ENCODE results near the gene MTM1.

- no peak for TF ChIP-seq CTCF (IDR thresholded peaks at IDR 0.05)
- no peak for TF ChIP-seq POLR2A (IDR thresholded peaks at IDR 0.05)
Measured at GRCh38 chrX:150663073-150663472, 94.7 kb downstream of the MTM1 start.
